ELR (cell line): ENCODE results near the gene ZBTB5.

Experiments
- DNase-seq: peaks from one replicate; pipeline ENCODE4 v3.0.0-alpha.2; 2015; ENCODE audit warnings: low read depth

Gene ZBTB5

GRCh38 chr9:37424204-37424685 lies 41.0 kb downstream of the ZBTB5 start:
- no peak for DNase-seq

- no peak for DNase-seq
Observed at GRCh38 chr9:37423508-37423907, 41.7 kb downstream of the ZBTB5 start.

GRCh38 chr9:37422289-37423104 lies 42.8 kb downstream of the ZBTB5 start, which contains the start of gene GRHPR:
TSS of gene GRHPR (plus strand) at chr9:37422696. CDS start at chr9:37422751, 55 bp downstream.
- DNase-seq, result peak; percentile 91

GRCh38 chr9:37421914-37422288 lies 43.3 kb downstream of the ZBTB5 start:
- DNase-seq, result no peak

GRCh38 chr9:37420271-37421215 lies 44.7 kb downstream of the ZBTB5 start:
- no peak for DNase-seq

- DNase-seq, result no peak
Observed at GRCh38 chr9:37419204-37419603, 46.0 kb downstream of the ZBTB5 start.

GRCh38 chr9:37417857-37418618 lies 47.2 kb downstream of the ZBTB5 start:
- DNase-seq, result no peak

- DNase-seq, result no peak
Observed at GRCh38 chr9:37417252-37417803, 47.9 kb downstream of the ZBTB5 start.

GRCh38 chr9:37415011-37415719 lies 50.1 kb downstream of the ZBTB5 start:
- peak; percentile 84 for DNase-seq

- no peak for DNase-seq
Observed at GRCh38 chr9:37414503-37414943, 50.7 kb downstream of the ZBTB5 start.

GRCh38 chr9:37413311-37413710 lies 51.9 kb downstream of the ZBTB5 start:
- peak; percentile 49 for DNase-seq

- peak; percentile 55 for DNase-seq
Observed at GRCh38 chr9:37412431-37413151, 52.7 kb downstream of the ZBTB5 start.

GRCh38 chr9:37410969-37411785 lies 54.1 kb downstream of the ZBTB5 start:
- DNase-seq, result peak; percentile 44

- DNase-seq, result no peak
Observed at GRCh38 chr9:37410354-37410861, 54.8 kb downstream of the ZBTB5 start.

- DNase-seq, result no peak
Observed at GRCh38 chr9:37408933-37409710, 56.1 kb downstream of the ZBTB5 start.

GRCh38 chr9:37407468-37407867 lies 57.8 kb downstream of the ZBTB5 start:
- peak; percentile 50 for DNase-seq

- DNase-seq, result no peak
Observed at GRCh38 chr9:37406603-37407401, 58.4 kb downstream of the ZBTB5 start.
